Thoracic aorta (tissue), 2 donors: ENCODE data around the gene GSG1L. TPM values are rescaled to one million over a fixed set of nuclear protein-coding genes. Genes with fewer than 3 reads are reported as not detected.

Experiments used
- ATAC-seq: fragments of 150-250 bp; one replicate; pipeline ENCODE4 v1.8.0; 2017; ENCODE audit warnings: low read depth; ENCODE audit not compliant: insufficient number of reproducible peaks, low FRiP score
- DNase-seq: peaks from one replicate; pipeline ENCODE4 v3.0.0-alpha.2; 2020; ENCODE audit warnings: low spot score
- H3K27ac ChIP-seq, 2 donors: fragments of 200-600 bp; sonication (generic); 1 replicate in 1 of 2; 2 replicates in 1 of 2; pipeline ENCODE4 v1.5.1; 2016; ENCODE audit warnings: mild to moderate bottlenecking in 2 of 2, moderate library complexity in 2 of 2
- H3K27me3 ChIP-seq: fragments of 200-600 bp; sonication (generic); replicated peaks from 2 replicates; pipeline ENCODE4 v1.6.0; 2016; ENCODE audit warnings: mild to moderate bottlenecking; ENCODE audit not compliant: insufficient read depth
- H3K36me3 ChIP-seq: fragments of 200-600 bp; sonication (generic); one replicate; pipeline ENCODE4 v1.5.1; 2016
- H3K4me1 ChIP-seq, 2 donors: fragments of 200-600 bp; sonication (generic); 1 replicate in 1 of 2; 2 replicates in 1 of 2; pipeline versions ENCODE4 v1.5.1 to v1.6.0; 2016; ENCODE audit warnings: low read depth in 2 of 2, mild to moderate bottlenecking in 1 of 2; ENCODE audit not compliant: control insufficient read depth in 1 of 2
- H3K4me3 ChIP-seq: fragments of 200-600 bp; sonication (generic); 2 replicates; pipeline ENCODE4 v1.5.1; 2016; ENCODE audit warnings: mild to moderate bottlenecking
- H3K9me3 ChIP-seq: fragments of 200-600 bp; sonication (generic); 2 replicates; pipeline ENCODE4 v1.5.1; 2016
- total RNA-seq, 2 donors: library from RNA; depleted of rRNA; stranded (reverse); fragments of >200 nt; gene quantifications; one replicate each; pipeline versions ENCODE4 v1.1.0 to v1.2.3, GENCODE V29; 2016
- TF ChIP-seq, protein P1 (sequence below): fragments of 200-600 bp; sonication (generic); IDR thresholded peaks from one replicate; pipeline ENCODE4 v1.5.1; 2019; ENCODE audit warnings: antibody characterized with exemption

GSG1L gene
- total RNA-seq, 2 donors from 2014 or later: 5.3 to 5.9 TPM

- ATAC-seq (no peak), DNase-seq (no peak)
- H3K4me3 ChIP-seq: no peak overlapping the region
- no peak overlapping the region for H3K27ac ChIP-seq
- TF ChIP-seq, protein P1, sequence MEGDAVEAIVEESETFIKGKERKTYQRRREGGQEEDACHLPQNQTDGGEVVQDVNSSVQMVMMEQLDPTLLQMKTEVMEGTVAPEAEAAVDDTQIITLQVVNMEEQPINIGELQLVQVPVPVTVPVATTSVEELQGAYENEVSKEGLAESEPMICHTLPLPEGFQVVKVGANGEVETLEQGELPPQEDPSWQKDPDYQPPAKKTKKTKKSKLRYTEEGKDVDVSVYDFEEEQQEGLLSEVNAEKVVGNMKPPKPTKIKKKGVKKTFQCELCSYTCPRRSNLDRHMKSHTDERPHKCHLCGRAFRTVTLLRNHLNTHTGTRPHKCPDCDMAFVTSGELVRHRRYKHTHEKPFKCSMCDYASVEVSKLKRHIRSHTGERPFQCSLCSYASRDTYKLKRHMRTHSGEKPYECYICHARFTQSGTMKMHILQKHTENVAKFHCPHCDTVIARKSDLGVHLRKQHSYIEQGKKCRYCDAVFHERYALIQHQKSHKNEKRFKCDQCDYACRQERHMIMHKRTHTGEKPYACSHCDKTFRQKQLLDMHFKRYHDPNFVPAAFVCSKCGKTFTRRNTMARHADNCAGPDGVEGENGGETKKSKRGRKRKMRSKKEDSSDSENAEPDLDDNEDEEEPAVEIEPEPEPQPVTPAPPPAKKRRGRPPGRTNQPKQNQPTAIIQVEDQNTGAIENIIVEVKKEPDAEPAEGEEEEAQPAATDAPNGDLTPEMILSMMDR: no peak
- H3K36me3 ChIP-seq: no peaks in the 10 kb centered on the region
- H3K27me3 ChIP-seq: no peaks in the 10 kb centered on the region
- H3K9me3 ChIP-seq: no peaks in the 10 kb centered on the region
- no peaks in the 10 kb centered on the region for H3K4me1 ChIP-seq
Measured at GRCh38 chr16:28090646-28091377, 27.3 kb upstream of the GSG1L start.

GRCh38 chr16:28089992-28090365, 26.5 kb upstream of the GSG1L start:
- H3K4me3 ChIP-seq: no peak overlapping the region
- no peak overlapping the region for H3K27ac ChIP-seq
- H3K36me3 ChIP-seq: no peaks in the 10 kb centered on the region
- H3K4me1 ChIP-seq: no peaks in the 10 kb centered on the region
- DNase-seq (no peak), ATAC-seq (no peak)
- TF ChIP-seq, protein P1: no peak
- H3K27me3 ChIP-seq: no peaks in the 10 kb centered on the region
- no peaks in the 10 kb centered on the region for H3K9me3 ChIP-seq

- no peak overlapping the region for H3K27ac ChIP-seq
- H3K36me3 ChIP-seq: no peaks in the 10 kb centered on the region
- no peaks in the 10 kb centered on the region for H3K27me3 ChIP-seq
- H3K9me3 ChIP-seq: no peaks in the 10 kb centered on the region
- no peaks in the 10 kb centered on the region for H3K4me1 ChIP-seq
- DNase-seq (no peak), ATAC-seq (no peak)
- TF ChIP-seq, protein P1: no peak
- no peak overlapping the region for H3K4me3 ChIP-seq
Measured at GRCh38 chr16:28089205-28089991, 25.9 kb upstream of the GSG1L start.

DNA sequence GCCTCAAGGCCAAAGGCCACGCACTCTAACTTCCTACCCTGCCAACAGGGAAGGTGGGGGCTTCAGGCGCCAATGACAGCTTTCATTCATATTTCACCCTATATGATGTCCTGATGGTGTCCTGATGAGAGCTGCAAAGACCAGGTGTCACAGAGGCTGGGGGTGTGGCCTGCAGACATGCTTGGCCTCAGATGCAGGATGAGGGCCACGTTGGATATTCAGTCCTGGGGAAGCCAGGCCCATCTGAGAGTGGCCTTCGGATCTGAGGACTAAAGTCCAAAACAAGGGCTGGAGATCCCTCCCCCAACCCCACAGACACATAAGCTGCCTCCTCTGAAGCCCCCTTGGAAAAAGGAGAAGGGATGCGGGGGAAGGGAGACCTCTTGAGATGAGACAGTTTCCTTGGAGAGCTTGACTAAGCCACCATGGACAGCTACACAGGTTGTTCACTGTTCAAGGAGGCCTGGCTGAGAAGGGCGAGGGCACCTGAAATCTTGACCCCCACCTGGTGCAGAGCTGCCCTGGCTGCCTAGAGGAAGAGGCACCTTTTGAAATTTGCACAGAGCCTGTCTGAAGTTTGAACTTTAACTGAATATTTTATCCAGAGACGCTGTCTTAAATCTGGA, 24.3 kb upstream of the GSG1L start:
- TF ChIP-seq, protein P1: no peak
- no peak overlapping the region for H3K27ac ChIP-seq
- ATAC-seq (no peak), DNase-seq (no peak)
- no peaks in the 10 kb centered on the region for H3K27me3 ChIP-seq
- H3K9me3 ChIP-seq: no peaks in the 10 kb centered on the region
- H3K4me3 ChIP-seq: no peak overlapping the region
- no peaks in the 10 kb centered on the region for H3K4me1 ChIP-seq
- H3K36me3 ChIP-seq: no peaks in the 10 kb centered on the region

DNA sequence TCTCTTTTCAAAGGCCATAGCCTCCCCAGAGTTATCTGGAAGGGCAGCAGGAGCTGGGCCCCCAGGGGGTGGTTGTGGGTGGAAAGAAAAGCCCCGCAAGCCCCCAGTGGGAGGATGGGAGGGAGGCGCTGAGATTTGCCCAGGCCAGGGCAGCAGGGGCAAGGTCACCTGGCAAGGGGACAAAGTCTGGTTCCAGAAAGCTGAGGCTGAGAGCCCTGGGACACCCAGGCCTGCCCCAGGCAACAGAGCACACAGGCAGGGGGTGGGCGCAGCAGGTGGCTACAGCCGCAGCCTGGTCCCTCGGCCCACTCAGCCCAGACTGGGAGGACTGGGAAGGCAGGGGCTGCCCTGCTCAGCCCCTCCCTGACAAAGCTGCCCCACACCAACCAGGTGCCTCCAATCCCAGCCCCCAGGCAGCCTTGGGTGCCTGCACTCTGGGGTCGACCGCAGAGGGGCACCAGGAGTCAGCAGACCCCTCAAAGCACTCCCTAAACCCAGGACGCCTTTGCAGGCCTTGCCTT, 23.7 kb upstream of the GSG1L start:
- no peaks in the 10 kb centered on the region for H3K4me1 ChIP-seq
- ATAC-seq: no peak
- no peaks in the 10 kb centered on the region for H3K27me3 ChIP-seq
- TF ChIP-seq, protein P1: no peak
- H3K4me3 ChIP-seq: no peak overlapping the region
- H3K36me3 ChIP-seq: no peaks in the 10 kb centered on the region
- DNase-seq: no peak
- H3K9me3 ChIP-seq: no peaks in the 10 kb centered on the region
- H3K27ac ChIP-seq: no peak overlapping the region
